Measurements from ENCODE around the gene SULT1A3. TPM values are rescaled to one million over a fixed set of nuclear protein-coding genes. Genes with fewer than 3 reads are reported as not detected.
"Not testable (repeated sequence)": the region's sequence is repeated elsewhere in the genome, so short reads cannot be mapped to it uniquely, and the experiment has no call there.

SULT1A3 gene
- total RNA-seq, 2 donors from 2014 or later, result 47.8 to 59.0 TPM

DNA sequence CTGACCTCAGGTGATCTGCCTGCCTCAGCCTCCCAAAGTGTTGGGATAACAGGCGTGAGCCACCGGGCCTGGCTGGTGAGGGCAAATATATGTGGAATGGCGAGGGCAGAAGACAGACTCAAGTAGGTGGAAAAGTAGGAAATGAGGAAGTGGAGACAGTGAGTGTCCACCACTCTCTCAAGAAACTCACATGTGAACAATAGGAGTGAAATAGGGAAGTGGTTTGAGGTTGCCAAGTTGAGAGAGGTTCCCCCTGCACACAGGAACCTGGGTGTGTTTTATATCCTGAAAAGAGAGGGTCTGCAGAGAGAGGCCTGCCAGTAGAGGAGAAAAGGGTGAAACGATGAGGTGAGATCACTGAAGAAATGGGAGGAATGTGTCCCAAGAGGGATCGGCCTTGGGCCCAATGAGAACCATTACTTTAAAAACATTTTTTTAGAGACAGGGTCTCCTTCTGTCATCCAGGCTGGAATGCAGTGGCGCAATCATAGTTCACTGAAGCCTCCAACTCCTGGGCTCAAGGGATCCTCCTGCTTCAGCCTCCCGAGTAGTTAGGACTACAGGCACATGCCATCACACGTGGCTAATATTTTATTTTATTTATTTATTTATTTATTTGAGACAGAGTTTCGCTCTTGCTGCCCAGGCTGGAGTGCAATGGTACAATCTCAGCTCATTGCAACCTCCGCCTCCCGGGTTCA lies 32.7 kb upstream of the SULT1A3 start:
- TF ChIP-seq, protein P1, sequence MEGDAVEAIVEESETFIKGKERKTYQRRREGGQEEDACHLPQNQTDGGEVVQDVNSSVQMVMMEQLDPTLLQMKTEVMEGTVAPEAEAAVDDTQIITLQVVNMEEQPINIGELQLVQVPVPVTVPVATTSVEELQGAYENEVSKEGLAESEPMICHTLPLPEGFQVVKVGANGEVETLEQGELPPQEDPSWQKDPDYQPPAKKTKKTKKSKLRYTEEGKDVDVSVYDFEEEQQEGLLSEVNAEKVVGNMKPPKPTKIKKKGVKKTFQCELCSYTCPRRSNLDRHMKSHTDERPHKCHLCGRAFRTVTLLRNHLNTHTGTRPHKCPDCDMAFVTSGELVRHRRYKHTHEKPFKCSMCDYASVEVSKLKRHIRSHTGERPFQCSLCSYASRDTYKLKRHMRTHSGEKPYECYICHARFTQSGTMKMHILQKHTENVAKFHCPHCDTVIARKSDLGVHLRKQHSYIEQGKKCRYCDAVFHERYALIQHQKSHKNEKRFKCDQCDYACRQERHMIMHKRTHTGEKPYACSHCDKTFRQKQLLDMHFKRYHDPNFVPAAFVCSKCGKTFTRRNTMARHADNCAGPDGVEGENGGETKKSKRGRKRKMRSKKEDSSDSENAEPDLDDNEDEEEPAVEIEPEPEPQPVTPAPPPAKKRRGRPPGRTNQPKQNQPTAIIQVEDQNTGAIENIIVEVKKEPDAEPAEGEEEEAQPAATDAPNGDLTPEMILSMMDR (IDR thresholded peaks at IDR 0.05), result no peak

DNA sequence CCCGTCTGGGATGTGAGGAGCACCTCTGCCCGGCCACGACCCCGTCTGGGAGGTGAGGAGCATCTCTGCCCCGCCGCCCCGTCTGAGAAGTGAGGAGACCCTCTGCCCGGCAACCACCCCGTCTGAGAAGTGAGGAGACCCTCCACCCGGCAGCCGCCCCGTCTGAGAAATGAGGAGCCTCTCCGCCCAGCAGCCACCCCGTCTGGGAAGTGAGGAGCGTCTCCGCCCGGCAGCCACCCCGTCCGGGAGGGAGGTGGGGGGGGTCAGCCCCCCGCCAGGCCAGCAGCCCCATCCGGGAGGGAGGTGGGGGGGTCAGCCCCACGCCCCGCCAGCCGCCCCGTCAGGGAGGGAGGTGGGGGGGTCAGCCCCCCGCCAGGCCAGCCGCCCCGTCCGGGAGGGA lies 30.3 kb upstream of the SULT1A3 start:
- H3K27ac ChIP-seq; H3K4me3 ChIP-seq; H3K9ac ChIP-seq (ENCODE audit: low read depth in 2 of 2, low read length in 2 of 2); DNase-seq; H3K9me3 ChIP-seq; H3K4me1 ChIP-seq; intact Hi-C loops (cut with DNase I); H3K27me3 ChIP-seq; H3K36me3 ChIP-seq: not testable (repeated sequence)

More for the DNA sequence above, 32.7 kb upstream of the SULT1A3 start:
- Histone ChIP-seq H3K27ac (no peak overlapping the region), H3K27me3 (no peaks in the 10 kb centered on the region), H3K4me1 (no peaks in the 10 kb centered on the region), H3K4me3 (no peak overlapping the region), H3K9me3 (no peaks in the 10 kb centered on the region), H3K36me3 (no peaks in the 10 kb centered on the region), H3K9ac (ENCODE audit: low read depth in 2 of 2, low read length in 2 of 2) (no peak overlapping the region)
- no peak for DNase-seq
- intact Hi-C loops (cut with DNase I), result no loop called here

DNA sequence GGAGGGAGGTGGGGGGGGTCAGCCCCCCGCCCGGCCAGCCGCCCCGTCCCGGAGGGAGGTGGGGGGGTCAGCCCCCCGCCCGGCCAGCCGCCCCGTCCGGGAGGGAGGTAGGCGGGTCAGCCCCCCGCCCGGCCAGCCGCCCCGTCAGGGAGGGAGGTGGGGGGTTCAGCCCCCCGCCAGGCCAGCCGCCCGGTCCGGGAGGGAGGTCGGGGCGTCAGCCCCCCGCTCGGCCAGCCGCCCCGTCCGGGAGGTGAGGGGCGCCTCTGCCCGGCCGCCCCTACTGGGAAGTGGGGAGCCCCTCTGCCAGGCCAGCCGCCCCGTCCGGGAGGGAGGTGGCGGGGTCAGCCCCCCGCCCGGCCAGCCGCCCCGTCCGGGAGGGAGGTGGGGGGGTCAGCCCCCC lies 29.6 kb upstream of the SULT1A3 start:
- H3K36me3 ChIP-seq; H3K27ac ChIP-seq; H3K4me3 ChIP-seq; H3K9ac ChIP-seq (ENCODE audit: low read depth in 2 of 2, low read length in 2 of 2); H3K9me3 ChIP-seq; H3K4me1 ChIP-seq; H3K27me3 ChIP-seq; intact Hi-C loops (cut with DNase I); DNase-seq: not testable (repeated sequence)

DNA sequence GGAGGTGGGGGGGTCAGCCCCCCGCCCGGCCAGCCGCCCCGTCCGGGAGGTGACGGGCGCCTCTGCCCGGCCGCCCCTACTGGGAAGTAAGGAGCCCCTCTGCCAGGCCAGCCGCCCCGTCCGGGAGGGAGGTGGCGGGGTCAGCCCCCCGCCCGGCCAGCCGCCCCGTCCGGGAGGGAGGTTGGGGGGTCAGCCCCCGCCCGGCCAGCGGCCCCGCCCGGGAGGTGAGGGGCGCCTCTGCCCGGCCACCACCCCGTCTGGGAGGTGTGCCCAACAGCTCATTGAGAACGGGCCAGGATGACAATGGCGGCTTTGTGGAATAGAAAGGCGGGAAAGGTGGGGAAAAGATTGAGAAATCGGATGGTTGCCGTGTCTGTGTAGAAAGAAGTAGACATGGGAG lies 28.9 kb upstream of the SULT1A3 start:
- H3K9ac ChIP-seq (ENCODE audit: low read depth in 2 of 2, low read length in 2 of 2); H3K4me1 ChIP-seq; intact Hi-C loops (cut with DNase I); H3K27ac ChIP-seq; H3K36me3 ChIP-seq; H3K9me3 ChIP-seq; DNase-seq; H3K27me3 ChIP-seq; H3K4me3 ChIP-seq: not testable (repeated sequence)

DNA sequence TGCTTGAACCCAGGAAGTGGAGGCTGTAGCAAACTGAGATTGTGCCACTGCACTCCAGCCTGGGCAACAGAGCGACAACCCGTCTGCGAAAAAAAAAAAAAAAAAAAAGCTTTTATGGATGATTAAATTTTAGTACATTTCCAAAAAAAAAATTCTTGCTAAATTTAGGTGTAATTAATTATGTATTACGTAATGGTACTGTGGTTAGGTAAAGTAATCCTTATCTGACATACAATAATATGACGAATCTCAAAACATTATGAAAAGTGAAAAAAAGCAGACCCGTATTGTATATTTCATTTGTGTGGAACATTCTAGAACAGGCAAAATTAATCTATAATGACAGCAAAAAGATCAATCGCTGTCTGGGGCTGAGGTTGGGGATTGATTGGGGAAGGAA lies 26.0 kb upstream of the SULT1A3 start:
- TF ChIP-seq, protein P1 (IDR thresholded peaks at IDR 0.05), result no peak
- no peaks in the 10 kb centered on the region for H3K4me1 ChIP-seq
- H3K4me3 ChIP-seq, result no peak overlapping the region
- DNase-seq, result no peak
- no peaks in the 10 kb centered on the region for H3K36me3 ChIP-seq
- H3K9ac ChIP-seq (ENCODE audit: low read depth in 2 of 2, low read length in 2 of 2), result no peak overlapping the region
- H3K9me3 ChIP-seq, result no peaks in the 10 kb centered on the region
- H3K27ac ChIP-seq, result no peak overlapping the region
- intact Hi-C loops (cut with DNase I), result no loop called here
- H3K27me3 ChIP-seq, result no peaks in the 10 kb centered on the region

DNA sequence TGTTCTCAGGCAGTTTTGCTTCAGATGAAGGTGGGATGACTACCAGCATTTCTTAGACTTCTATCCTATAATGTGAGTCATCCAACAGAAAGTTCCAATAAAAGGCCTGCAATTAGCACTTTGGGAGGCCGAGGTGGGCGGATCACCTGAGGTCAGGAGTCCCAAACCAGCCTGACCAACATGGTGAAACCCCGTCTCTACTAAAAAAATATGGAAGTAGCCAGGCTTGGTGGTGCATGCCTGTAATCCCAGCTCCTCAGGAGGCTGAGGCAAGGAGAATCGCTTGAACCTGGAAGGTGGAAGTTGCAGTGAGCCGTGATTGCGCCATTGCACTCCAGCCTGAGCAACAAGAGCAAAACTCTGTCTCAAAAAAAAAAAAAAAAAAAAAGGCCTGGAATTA lies 22.2 kb upstream of the SULT1A3 start:
- H3K4me3 ChIP-seq; H3K9me3 ChIP-seq; DNase-seq; H3K27ac ChIP-seq; H3K27me3 ChIP-seq; H3K36me3 ChIP-seq; H3K4me1 ChIP-seq; intact Hi-C loops (cut with DNase I); H3K9ac ChIP-seq (ENCODE audit: low read depth in 2 of 2, low read length in 2 of 2): not testable (repeated sequence)

DNA sequence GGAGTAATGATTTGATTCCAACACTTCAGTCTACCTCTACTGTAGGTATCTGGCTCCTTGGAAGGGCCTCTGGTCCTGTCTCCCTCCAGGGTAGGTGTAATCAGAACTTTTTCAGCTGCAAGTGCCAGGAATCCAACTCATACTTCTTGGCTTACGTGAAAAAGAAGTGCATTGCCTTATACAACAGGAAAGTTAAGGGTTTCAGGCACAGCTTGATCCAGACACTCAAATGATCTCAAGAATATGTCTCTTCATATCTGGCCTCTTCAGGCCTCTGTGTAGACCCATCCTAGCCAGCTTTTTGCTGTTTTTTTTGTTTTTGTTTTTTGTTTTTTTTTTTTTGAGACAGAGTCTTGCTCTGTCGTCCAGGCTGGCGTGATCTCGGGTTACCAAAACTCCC lies 19.9 kb upstream of the SULT1A3 start:
- intact Hi-C loops (cut with DNase I), result no loop called here
- H3K27ac ChIP-seq, result no peak overlapping the region
- no peaks in the 10 kb centered on the region for H3K9me3 ChIP-seq
- no peak for DNase-seq
- peaks cover 5% of the 10 kb centered on the region for H3K4me1 ChIP-seq
- no peak overlapping the region for H3K4me3 ChIP-seq
- H3K9ac ChIP-seq (ENCODE audit: low read depth in 2 of 2, low read length in 2 of 2), result no peak overlapping the region
- H3K36me3 ChIP-seq, result no peaks in the 10 kb centered on the region
- H3K27me3 ChIP-seq, result no peaks in the 10 kb centered on the region
- TF ChIP-seq, protein P1 (IDR thresholded peaks at IDR 0.05), result no peak

Measured in colonic mucosa (tissue), 4 donors.